Breast epithelium (tissue), 4 donors: ENCODE results near the gene SWAP70. TPM values are rescaled to one million over a fixed set of nuclear protein-coding genes. Genes with fewer than 3 reads are reported as not detected.
A peak's percentile ranks its signal among the peaks of the same experiment; 100 is the strongest.
"Not testable (repeated sequence)": the region's sequence is repeated elsewhere in the genome, so short reads cannot be mapped to it uniquely, and the experiment has no call there.

ENCODE experiments used
- DNase-seq, 2 donors: peaks; one replicate each; pipeline ENCODE4 v3.0.0-alpha.2; 2019; ENCODE audit warnings: low spot score in 2 of 2
- H3K27ac ChIP-seq, 2 donors: fragments of 200-600 bp; sonication (generic) in 1 of 2; one replicate each; pipeline ENCODE4 v1.5.1; 2016 to 2019; ENCODE audit warnings: mild to moderate bottlenecking in 1 of 2
- H3K27me3 ChIP-seq, 2 donors: fragments of 200-600 bp; sonication (generic) in 1 of 2; one replicate each; pipeline versions ENCODE4 v1.5.1 to v1.6.0; 2017 to 2019; ENCODE audit warnings: control low read depth in 1 of 2, mild to moderate bottlenecking in 1 of 2
- H3K36me3 ChIP-seq: fragments of 200-600 bp; one replicate; pipeline ENCODE4 v1.5.1; 2019
- H3K4me1 ChIP-seq, 2 donors: fragments of 200-600 bp; sonication (generic); one replicate each; pipeline ENCODE4 v1.5.1; 2016 to 2019; ENCODE audit warnings: control low read depth in 1 of 2
- H3K4me3 ChIP-seq, 3 donors: fragments of 200-600 bp; sonication (generic); 1 replicate in 2 of 3; 2 replicates in 1 of 3; pipeline ENCODE4 v1.5.1; 2016 to 2019; ENCODE audit warnings: mild to moderate bottlenecking in 3 of 3, moderate library complexity in 2 of 3
- H3K9me3 ChIP-seq, 2 donors: fragments of 200-600 bp; sonication (generic) in 1 of 2; one replicate each; pipeline ENCODE4 v1.5.1; 2016 to 2019; ENCODE audit warnings: control low read depth in 1 of 2
- POLR2A ChIP-seq: fragments of 450-650 bp; IDR thresholded peaks from one replicate; pipeline ENCODE4 v1.6.1; 2016; ENCODE audit warnings: antibody characterized with exemption, mild to moderate bottlenecking, moderate library complexity
- POLR2AphosphoS5 ChIP-seq, 3 donors: sonication (generic); formaldehyde crosslinking; IDR thresholded peaks; one replicate each; pipeline ENCODE4 v1.6.1; 2017; ENCODE audit warnings: antibody characterized with exemption in 3 of 3
- intact Hi-C: fragments of 100-400 bp; cut with DNase I; formaldehyde crosslinking; loops from one replicate; pipeline ENCODE4 v1.15.1; 2023; ENCODE audit warnings: low total_unique reads
- total RNA-seq, 3 donors: library from RNA; depleted of rRNA; stranded (reverse); fragments of >200 nt; gene quantifications; one replicate each; pipeline ENCODE4 v1.1.0, GENCODE V29; 2016
- TF ChIP-seq, protein P1 (sequence below), 3 donors: fragments of 450-650 bp; IDR thresholded peaks; one replicate each; pipeline ENCODE4 v1.5.1; 2016 to 2017; ENCODE audit warnings: antibody characterized with exemption in 3 of 3, mild to moderate bottlenecking in 3 of 3, moderate library complexity in 3 of 3

Gene SWAP70
- total RNA-seq, 3 donors from 2014 or later, result 36.8 to 64.5 (median 60.6) TPM

DNA sequence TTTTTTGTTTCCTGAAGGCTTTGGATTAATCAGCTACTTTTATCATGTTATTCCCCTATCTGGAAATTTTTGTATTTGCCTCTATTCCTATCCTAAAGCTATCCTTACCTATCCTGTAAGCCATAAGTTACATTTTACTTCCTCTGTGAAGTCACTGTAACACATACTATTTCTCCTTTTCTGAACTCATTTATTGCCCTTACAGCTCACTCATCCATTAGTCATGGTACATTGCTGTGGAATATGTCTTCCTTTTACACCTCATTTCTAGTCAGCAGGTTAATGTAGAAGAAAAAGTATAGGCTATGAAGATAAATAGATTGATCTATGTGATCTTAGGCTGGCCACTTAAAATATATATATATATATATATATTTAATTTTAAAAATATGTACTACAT, 28.0 kb downstream of the SWAP70 start:
- intact Hi-C loops, result no loop called here
- Histone ChIP-seq H3K27me3 (no peaks in the 10 kb centered on the region), H3K27ac (peak overlapping the region; percentile 70 to 71), H3K4me3 (no peak overlapping the region), H3K36me3 (no peaks in the 10 kb centered on the region), H3K9me3 (no peaks in the 10 kb centered on the region), H3K4me1 (peaks cover 0 to 33% of the 10 kb centered on the region in 2 donors)
- TF ChIP-seq POLR2AphosphoS5 (IDR thresholded peaks at IDR 0.05) (no peak), POLR2A (no peak)
- TF ChIP-seq, protein P1, sequence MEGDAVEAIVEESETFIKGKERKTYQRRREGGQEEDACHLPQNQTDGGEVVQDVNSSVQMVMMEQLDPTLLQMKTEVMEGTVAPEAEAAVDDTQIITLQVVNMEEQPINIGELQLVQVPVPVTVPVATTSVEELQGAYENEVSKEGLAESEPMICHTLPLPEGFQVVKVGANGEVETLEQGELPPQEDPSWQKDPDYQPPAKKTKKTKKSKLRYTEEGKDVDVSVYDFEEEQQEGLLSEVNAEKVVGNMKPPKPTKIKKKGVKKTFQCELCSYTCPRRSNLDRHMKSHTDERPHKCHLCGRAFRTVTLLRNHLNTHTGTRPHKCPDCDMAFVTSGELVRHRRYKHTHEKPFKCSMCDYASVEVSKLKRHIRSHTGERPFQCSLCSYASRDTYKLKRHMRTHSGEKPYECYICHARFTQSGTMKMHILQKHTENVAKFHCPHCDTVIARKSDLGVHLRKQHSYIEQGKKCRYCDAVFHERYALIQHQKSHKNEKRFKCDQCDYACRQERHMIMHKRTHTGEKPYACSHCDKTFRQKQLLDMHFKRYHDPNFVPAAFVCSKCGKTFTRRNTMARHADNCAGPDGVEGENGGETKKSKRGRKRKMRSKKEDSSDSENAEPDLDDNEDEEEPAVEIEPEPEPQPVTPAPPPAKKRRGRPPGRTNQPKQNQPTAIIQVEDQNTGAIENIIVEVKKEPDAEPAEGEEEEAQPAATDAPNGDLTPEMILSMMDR (IDR thresholded peaks at IDR 0.05), result no peak
- DNase-seq, result no peak

DNA sequence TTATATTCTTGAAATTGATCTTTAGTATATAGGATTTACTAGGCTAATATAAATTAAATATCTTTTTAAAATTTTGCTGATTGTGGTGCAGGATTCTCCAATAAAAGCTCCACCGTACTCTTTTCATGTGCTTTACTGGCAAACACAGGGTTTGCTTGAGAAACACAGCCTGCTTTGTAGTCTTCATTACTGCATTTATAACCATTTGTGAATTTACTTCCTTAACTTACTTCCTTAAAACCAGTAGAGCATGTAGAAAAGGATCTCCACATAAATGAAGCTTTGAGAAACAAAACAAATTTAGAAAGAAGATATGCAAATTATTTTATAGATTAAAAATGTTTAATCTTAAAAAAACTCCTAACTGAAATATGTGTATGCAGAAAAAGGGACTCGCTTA, 28.8 kb downstream of the SWAP70 start:
- Histone ChIP-seq H3K9me3 (no peaks in the 10 kb centered on the region), H3K27ac (peak overlapping the region in 1 of 2 donors; percentile 70), H3K4me1 (peaks cover 0 to 33% of the 10 kb centered on the region in 2 donors), H3K27me3 (no peaks in the 10 kb centered on the region), H3K4me3 (no peak overlapping the region), H3K36me3 (no peaks in the 10 kb centered on the region)
- no peak for DNase-seq
- TF ChIP-seq, protein P1 (IDR thresholded peaks at IDR 0.05), result no peak
- intact Hi-C loops, result no loop called here

DNA sequence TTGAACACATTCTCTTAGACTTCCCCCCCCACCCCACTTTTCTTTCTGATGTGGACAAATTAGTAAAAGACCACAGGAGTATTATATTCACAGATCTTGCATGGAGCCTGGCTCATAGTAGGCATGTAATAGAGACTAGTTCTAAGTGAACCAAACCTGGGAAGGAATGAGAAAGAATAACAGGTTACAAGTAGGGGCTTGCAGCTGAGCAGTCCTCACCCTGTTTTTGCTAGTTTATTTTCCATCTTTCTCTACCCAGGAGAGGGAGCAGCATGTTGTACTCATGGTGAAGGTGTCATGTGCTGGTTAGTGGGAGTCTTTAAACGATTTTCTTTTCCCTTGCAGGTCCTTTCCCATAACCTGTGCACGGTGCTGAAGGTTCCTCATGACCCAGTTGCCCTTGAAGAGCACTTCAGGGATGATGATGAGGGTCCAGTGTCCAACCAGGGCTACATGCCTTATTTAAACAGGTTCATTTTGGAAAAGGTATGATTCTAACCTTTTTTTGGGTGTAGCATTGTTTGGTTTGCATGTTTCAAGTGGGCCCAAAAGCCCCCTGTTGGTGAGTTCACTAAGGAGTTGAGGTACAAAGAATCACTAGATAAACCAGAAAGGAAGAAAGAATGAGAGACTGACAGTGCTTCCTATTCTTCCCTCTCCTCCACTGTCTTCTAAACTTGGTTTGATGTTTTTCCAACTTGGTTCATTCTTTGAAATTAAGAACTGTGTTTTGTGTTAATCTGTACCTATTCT, 30.1 kb downstream of the SWAP70 start:
- Histone ChIP-seq H3K36me3 (no peaks in the 10 kb centered on the region), H3K9me3 (no peaks in the 10 kb centered on the region), H3K4me1 (peaks cover 0 to 20% of the 10 kb centered on the region in 2 donors), H3K27ac (peak overlapping the region; percentile 52 to 70), H3K4me3 (no peak overlapping the region), H3K27me3 (no peaks in the 10 kb centered on the region)
- TF ChIP-seq POLR2AphosphoS5 (IDR thresholded peaks at IDR 0.05) (no peak), POLR2A (no peak)
- TF ChIP-seq, protein P1 (IDR thresholded peaks at IDR 0.05), result no peak
- no peak for DNase-seq
- intact Hi-C loops, result no loop called here

DNA sequence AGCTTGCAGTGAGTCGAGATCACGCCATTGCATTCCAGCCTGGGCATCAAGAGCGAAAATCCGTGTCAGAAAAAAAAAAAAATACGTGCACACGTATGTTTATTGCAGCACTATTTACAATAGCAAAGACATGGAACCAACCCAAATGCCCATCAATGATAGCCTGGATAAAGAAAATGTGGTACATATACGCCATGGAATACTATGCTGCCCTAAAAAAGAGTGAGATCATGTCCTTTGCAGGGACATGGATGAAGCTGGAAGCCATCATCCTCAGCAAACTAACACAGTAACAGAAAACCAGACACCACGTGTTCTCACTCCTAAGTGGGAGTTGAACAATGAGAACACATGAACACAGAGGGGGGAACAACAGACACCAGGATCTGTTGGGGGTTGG, 31.4 kb downstream of the SWAP70 start:
- H3K27me3 ChIP-seq, DNase-seq, intact Hi-C loops: not testable (repeated sequence)

DNA sequence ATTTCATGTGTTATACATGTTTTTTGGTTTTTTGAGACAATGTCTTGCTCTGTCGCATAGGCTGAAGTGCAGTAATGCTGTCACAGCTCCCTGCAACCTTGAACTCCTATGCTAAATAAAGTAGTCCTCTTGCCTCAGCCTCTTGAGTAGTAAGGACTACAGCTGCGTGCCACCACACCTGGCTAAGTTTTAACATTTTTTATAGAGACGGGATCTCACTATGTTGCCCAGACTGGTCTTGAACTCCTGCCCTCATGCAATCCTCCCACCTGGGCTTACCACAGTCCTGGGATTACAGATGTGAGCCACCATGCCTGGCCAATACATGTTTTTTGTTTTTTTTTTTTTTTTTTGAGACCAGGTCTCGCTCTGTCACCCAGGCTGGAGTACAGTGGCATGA, 33.9 kb downstream of the SWAP70 start:
- intact Hi-C loops, result no loop called here
- Histone ChIP-seq H3K4me3 (no peak overlapping the region), H3K9me3 (no peaks in the 10 kb centered on the region), H3K36me3 (no peaks in the 10 kb centered on the region), H3K27me3 (no peaks in the 10 kb centered on the region), H3K4me1 (peaks cover 0 to 14% of the 10 kb centered on the region in 2 donors), H3K27ac (no peak overlapping the region)
- TF ChIP-seq, protein P1 (IDR thresholded peaks at IDR 0.05), result no peak
- TF ChIP-seq POLR2AphosphoS5 (IDR thresholded peaks at IDR 0.05), result no peak
- TF ChIP-seq POLR2A, result no peak
- no peak for DNase-seq

More for the DNA sequence above, 31.4 kb downstream of the SWAP70 start:
- not testable (repeated sequence) for H3K4me1 ChIP-seq, H3K36me3 ChIP-seq, H3K9me3 ChIP-seq, H3K4me3 ChIP-seq
- peak overlapping the region in 1 of 2 donors; percentile 70 for H3K27ac ChIP-seq
